SK-N-SH (cell line): ENCODE measurements around the gene BMP6. TPM values are rescaled to one million over a fixed set of nuclear protein-coding genes. Genes with fewer than 3 reads are reported as not detected.

Experiments
- CTCF ChIA-PET: fragments of 300-600, 350-600 bp; formaldehyde crosslinking; extraction: SDS; loops from one replicate; lab custom pipeline; 2021; lab: Yijun Ruan, JAX
- POLR2A ChIA-PET: fragments of 350-600 bp; sonication (Branson Sonifier 250); formaldehyde crosslinking; extraction: SDS; loops from one replicate; lab custom pipeline; 2020; ENCODE audit warnings: antibody characterized with exemption, inconsistent platforms; lab: Yijun Ruan, JAX
- DNase-seq: peaks from one replicate; pipeline ENCODE4 v3.0.0; 2012
- H2AFZ ChIP-seq: fragments of 200-600 bp; sonication (generic); 2 replicates; pipeline ENCODE4 v1.8.1; 2016; ENCODE audit warnings: antibody characterized with exemption, mild to moderate bottlenecking, low read depth
- H3F3A ChIP-seq: fragments of 200-600 bp; sonication (generic); replicated peaks from 2 replicates; pipeline ENCODE3; 2016; ENCODE audit warnings: antibody characterized with exemption, mild to moderate bottlenecking; ENCODE audit not compliant: insufficient read depth
- H3K27ac ChIP-seq, 2 experiments: fragments of 200-500 bp in 1 of 2; fragments of 200-600 bp in 1 of 2; sonication (Bioruptor generic) in 1 of 2; sonication (generic), shearing (Covaris generic) in 1 of 2; 2 replicates each; pipeline versions ENCODE4 v1.5.1 to v1.6.1; 2014 to 2016; ENCODE audit warnings: low read depth in 2 of 2, inconsistent platforms in 1 of 2, low read length in 1 of 2, mild to moderate bottlenecking in 1 of 2, mixed read lengths in 1 of 2
- H3K27me3 ChIP-seq: fragments of 200-600 bp; sonication (generic), shearing (Covaris generic); 2 replicates; pipeline ENCODE4 v1.6.1; 2016; ENCODE audit warnings: mixed run types; ENCODE audit not compliant: insufficient read depth
- H3K36me3 ChIP-seq, 2 experiments: fragments of 200-500 bp in 1 of 2; fragments of 200-600 bp in 1 of 2; sonication (Bioruptor generic) in 1 of 2; sonication (generic) in 1 of 2; replicated peaks in 1 of 2; 2 replicates each; pipeline versions ENCODE3 to v1.5.1; 2014 to 2016; ENCODE audit warnings: low read length in 1 of 2, mild to moderate bottlenecking in 1 of 2; ENCODE audit not compliant: insufficient read depth in 2 of 2, control insufficient read depth in 1 of 2
- H3K4me1 ChIP-seq, 2 experiments: fragments of 200-500 bp in 1 of 2; fragments of 200-600 bp in 1 of 2; sonication (Bioruptor generic) in 1 of 2; sonication (generic), shearing (Covaris generic) in 1 of 2; 2 replicates each; pipeline versions ENCODE4 v1.5.1 to v1.6.1; 2014 to 2016; ENCODE audit warnings: low read depth in 1 of 2, low read length in 1 of 2, mixed run types in 1 of 2; ENCODE audit not compliant: insufficient read depth in 2 of 2, control insufficient read depth in 1 of 2
- H3K4me2 ChIP-seq: fragments of 200-600 bp; sonication (generic), shearing (Covaris generic); 2 replicates; pipeline ENCODE4 v1.6.1; 2017; ENCODE audit warnings: mixed run types
- H3K4me3 ChIP-seq, 2 experiments: fragments of 200-500 bp in 1 of 2; fragments of 200-600 bp in 1 of 2; sonication (Bioruptor generic) in 1 of 2; sonication (generic), shearing (Covaris generic) in 1 of 2; 2 replicates each; pipeline versions ENCODE4 v1.5.1 to v1.8.1; 2014 to 2016; ENCODE audit warnings: low read depth in 2 of 2, inconsistent platforms in 1 of 2, low read length in 1 of 2, mild to moderate bottlenecking in 1 of 2, mixed read lengths in 1 of 2, moderate library complexity in 1 of 2
- H3K79me2 ChIP-seq: fragments of 200-600 bp; sonication (generic); 2 replicates; pipeline ENCODE4 v1.8.1; 2017; ENCODE audit warnings: mild to moderate bottlenecking; ENCODE audit not compliant: insufficient read depth
- H3K9ac ChIP-seq: fragments of 200-600 bp; sonication (generic); 2 replicates; pipeline ENCODE4 v1.6.1; 2017; ENCODE audit warnings: mixed run types
- H3K9me2 ChIP-seq: fragments of 200-600 bp; sonication (generic); 2 replicates; pipeline ENCODE4 v1.6.1; 2017; ENCODE audit warnings: mixed run types
- H3K9me3 ChIP-seq: fragments of 200-600 bp; sonication (generic); 2 replicates; pipeline ENCODE4 v1.6.1; 2017; ENCODE audit warnings: mixed run types, mild to moderate bottlenecking, moderate library complexity
- H4K20me1 ChIP-seq: fragments of 200-600 bp; sonication (generic); 2 replicates; pipeline ENCODE4 v1.6.1; 2017; ENCODE audit warnings: mild to moderate bottlenecking, mixed run types; ENCODE audit not compliant: insufficient read depth
- MEF2A ChIP-seq: IDR thresholded peaks from 2 replicates; pipeline ENCODE4 v1.4.0; 2012; ENCODE audit warnings: low read depth, borderline replicate concordance
- RAD21 ChIP-seq: IDR thresholded peaks from 2 replicates; pipeline ENCODE4 v1.6.1; 2012; ENCODE audit warnings: mild to moderate bottlenecking, low read length
- SIN3A ChIP-seq: IDR thresholded peaks from 2 replicates; pipeline ENCODE4 v1.6.1; 2012; ENCODE audit warnings: low read depth, mild to moderate bottlenecking, low read length, moderate library complexity, borderline replicate concordance
- USF2 ChIP-seq: fragments of 150-350 bp; IDR thresholded peaks from 2 replicates; pipeline ENCODE4 v1.6.1; 2017; ENCODE audit warnings: antibody characterized with exemption, low read length, low read depth, borderline replicate concordance
- ZBTB33 ChIP-seq: IDR thresholded peaks from 2 replicates; pipeline ENCODE4 v1.4.0; 2012; ENCODE audit warnings: low read depth, borderline replicate concordance
- WGBS: methylation state at CpG from one replicate; pipeline ENCODE4 v1.1.6; 2017; ENCODE audit warnings: low lambda C conversion rate; 5-methylcytosine and 5-hydroxymethylcytosine counted together
- polyA plus RNA-seq, 3 experiments: library from polyadenylated mRNA; depleted of rRNA; stranded (reverse); fragments of >200 nt; gene quantifications; 2 replicates each; pipeline ENCODE4 v1.2.3, GENCODE V29; 2012

Gene BMP6
- polyA plus RNA-seq, 1 of the 3 experiments (the other 2 are of a cell fraction) = not detected

GRCh38 chr6:7881765-7882500, 156.0 kb downstream of the BMP6 start:
- no peaks in the 10 kb centered on the region for H4K20me1 ChIP-seq
- H3K9me3 ChIP-seq = no peaks in the 10 kb centered on the region
- no peak overlapping the region for H3K4me3 ChIP-seq
- POLR2A ChIA-PET = no interaction called here
- WGBS = 91% methylated on average over 8 of the region's 8 CpGs
- no peak overlapping the region for H3K9ac ChIP-seq
- no peaks in the 10 kb centered on the region for H3K9me2 ChIP-seq
- no peak for DNase-seq
- CTCF ChIA-PET = interaction anchor here (0.6 kb wide), 1 partner anchor 480 kb away, joined by 3 read pairs; no protein-coding TSS in a partner anchor
- peaks cover 42 to 67% of the 10 kb centered on the region in 2 experiments for H3K36me3 ChIP-seq
- no peaks in the 10 kb centered on the region for H3K27me3 ChIP-seq
- TF ChIP-seq USF2 = no peak
- no peak for TF ChIP-seq MEF2A
- TF ChIP-seq ZBTB33 = no peak
- TF ChIP-seq RAD21 = no peak
- no peak overlapping the region for H2AFZ ChIP-seq
- no peaks in the 10 kb centered on the region; the same call in 1 of the 2 replicates for H3K79me2 ChIP-seq
- H3K4me2 ChIP-seq = no peak overlapping the region
- no peak overlapping the region for H3K27ac ChIP-seq
- peaks cover 3% of the 10 kb centered on the region for H3F3A ChIP-seq
- no peaks in the 10 kb centered on the region for H3K4me1 ChIP-seq

- Histone ChIP-seq H3K27me3 (no peaks in the 10 kb centered on the region), H3K4me1 (no peaks in the 10 kb centered on the region), H4K20me1 (no peaks in the 10 kb centered on the region), H3K4me2 (no peak overlapping the region), H3K79me2 (no peaks in the 10 kb centered on the region; the same call in 1 of the 2 replicates), H2AFZ (no peak overlapping the region), H3K4me3 (no peak overlapping the region), H3K9me2 (no peaks in the 10 kb centered on the region), H3F3A (peaks cover 3% of the 10 kb centered on the region), H3K36me3 (peaks cover 44 to 74% of the 10 kb centered on the region in 2 experiments), H3K9ac (no peak overlapping the region), H3K27ac (no peak overlapping the region), H3K9me3 (no peaks in the 10 kb centered on the region)
- 96% methylated on average over 19 of the region's 19 CpGs for WGBS
- no peak for TF ChIP-seq SIN3A
- no peak for DNase-seq
- ChIA-PET CTCF (no interaction called here), POLR2A (no interaction called here)
Observed at GRCh38 chr6:7882505-7883257, 156.8 kb downstream of the BMP6 start.
